ENCODE results near the gene RAB37.
A peak's percentile ranks its signal among the peaks of the same experiment; 100 is the strongest.

Gene RAB37

GRCh38 chr17:74750327-74751069, 13.4 kb downstream of the RAB37 start:
- DNase-seq = no peak
- Histone ChIP-seq H3K27me3 (replicated peaks) (no peaks in the 10 kb centered on the region), H3K4me3 (ENCODE audit: low read depth, low read length) (peak overlapping the region; percentile 69), H3K27ac (no peak overlapping the region), H3K36me3 (replicated peaks) (no peaks in the 10 kb centered on the region)
- in situ Hi-C loops (cut with HindIII; ENCODE audit: low pct_ligation_motif_present, low sequenced_read_pairs) = no loop called here
- TF ChIP-seq, protein P1, sequence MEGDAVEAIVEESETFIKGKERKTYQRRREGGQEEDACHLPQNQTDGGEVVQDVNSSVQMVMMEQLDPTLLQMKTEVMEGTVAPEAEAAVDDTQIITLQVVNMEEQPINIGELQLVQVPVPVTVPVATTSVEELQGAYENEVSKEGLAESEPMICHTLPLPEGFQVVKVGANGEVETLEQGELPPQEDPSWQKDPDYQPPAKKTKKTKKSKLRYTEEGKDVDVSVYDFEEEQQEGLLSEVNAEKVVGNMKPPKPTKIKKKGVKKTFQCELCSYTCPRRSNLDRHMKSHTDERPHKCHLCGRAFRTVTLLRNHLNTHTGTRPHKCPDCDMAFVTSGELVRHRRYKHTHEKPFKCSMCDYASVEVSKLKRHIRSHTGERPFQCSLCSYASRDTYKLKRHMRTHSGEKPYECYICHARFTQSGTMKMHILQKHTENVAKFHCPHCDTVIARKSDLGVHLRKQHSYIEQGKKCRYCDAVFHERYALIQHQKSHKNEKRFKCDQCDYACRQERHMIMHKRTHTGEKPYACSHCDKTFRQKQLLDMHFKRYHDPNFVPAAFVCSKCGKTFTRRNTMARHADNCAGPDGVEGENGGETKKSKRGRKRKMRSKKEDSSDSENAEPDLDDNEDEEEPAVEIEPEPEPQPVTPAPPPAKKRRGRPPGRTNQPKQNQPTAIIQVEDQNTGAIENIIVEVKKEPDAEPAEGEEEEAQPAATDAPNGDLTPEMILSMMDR (IDR thresholded peaks at IDR 0.05; ENCODE audit: low read depth, low read length, missing control alignments) = no peak

GRCh38 chr17:74752415-74752814, 15.4 kb downstream of the RAB37 start:
- H3K27ac ChIP-seq = no peak overlapping the region
- no peak overlapping the region for H3K4me3 ChIP-seq (ENCODE audit: low read depth, low read length)
- in situ Hi-C loops (cut with HindIII; ENCODE audit: low pct_ligation_motif_present, low sequenced_read_pairs) = no loop called here
- DNase-seq = no peak
- TF ChIP-seq, protein P1 (IDR thresholded peaks at IDR 0.05; ENCODE audit: low read depth, low read length, missing control alignments) = no peak
- H3K36me3 ChIP-seq (replicated peaks) = no peaks in the 10 kb centered on the region
- H3K27me3 ChIP-seq (replicated peaks) = no peaks in the 10 kb centered on the region

- no peak for DNase-seq
- TF ChIP-seq, protein P1 (IDR thresholded peaks at IDR 0.05; ENCODE audit: low read depth, low read length, missing control alignments) = no peak
- in situ Hi-C loops (cut with HindIII; ENCODE audit: low pct_ligation_motif_present, low sequenced_read_pairs) = no loop called here
- H3K36me3 ChIP-seq (replicated peaks) = no peaks in the 10 kb centered on the region
- no peak overlapping the region for H3K4me3 ChIP-seq (ENCODE audit: low read depth, low read length)
- no peaks in the 10 kb centered on the region for H3K27me3 ChIP-seq (replicated peaks)
- H3K27ac ChIP-seq = no peak overlapping the region
These were observed 15.9 kb downstream of the RAB37 start for GRCh38 chr17:74752822-74753401.

DNA sequence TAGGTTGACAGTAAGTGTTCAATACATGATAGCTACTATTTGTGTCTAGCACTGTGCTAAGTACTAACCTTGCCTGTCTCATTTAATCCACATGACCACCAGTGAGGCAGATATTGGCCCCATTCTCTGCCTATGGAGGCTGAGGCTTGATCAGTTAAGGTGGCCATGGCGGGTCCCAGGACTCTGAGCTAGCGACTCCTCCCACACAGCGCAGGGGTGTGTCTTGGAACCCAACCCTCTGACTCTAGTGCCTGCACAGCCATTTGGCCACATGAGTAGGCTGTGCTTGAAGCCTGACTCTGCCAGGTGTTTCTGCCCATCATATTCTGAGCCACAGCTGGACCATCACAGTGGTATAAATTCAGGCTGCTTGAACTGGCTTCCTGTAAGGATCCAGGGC, 17.8 kb downstream of the RAB37 start:
- Histone ChIP-seq H3K36me3 (replicated peaks) (no peaks in the 10 kb centered on the region), H3K4me3 (ENCODE audit: low read depth, low read length) (no peak overlapping the region), H3K27me3 (replicated peaks) (no peaks in the 10 kb centered on the region), H3K27ac (no peak overlapping the region)
- in situ Hi-C loops (cut with HindIII; ENCODE audit: low pct_ligation_motif_present, low sequenced_read_pairs) = no loop called here
- TF ChIP-seq, protein P1 (IDR thresholded peaks at IDR 0.05; ENCODE audit: low read depth, low read length, missing control alignments) = no peak
- DNase-seq = no peak

DNA sequence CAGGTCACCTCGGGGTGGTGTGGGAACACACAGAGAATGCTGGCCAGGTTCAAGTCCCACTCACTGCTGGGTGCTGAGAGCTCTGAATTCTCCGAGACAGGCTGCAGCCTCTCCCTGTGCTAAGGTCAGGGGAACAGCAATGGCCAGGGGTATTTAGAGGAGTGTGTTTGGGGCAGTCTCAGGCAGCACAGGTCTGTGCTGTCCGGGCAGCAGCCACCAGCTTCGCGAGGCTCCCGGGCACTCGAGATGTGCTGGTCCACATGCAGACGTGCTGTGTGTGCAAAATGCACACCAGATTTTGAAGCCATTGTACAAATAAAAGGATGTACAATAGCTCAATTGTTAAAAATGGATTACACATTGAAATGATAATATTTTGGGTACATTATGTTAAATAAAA, 18.5 kb downstream of the RAB37 start:
- no peak for DNase-seq
- in situ Hi-C loops (cut with HindIII; ENCODE audit: low pct_ligation_motif_present, low sequenced_read_pairs) = no loop called here
- Histone ChIP-seq H3K27ac (no peak overlapping the region), H3K36me3 (replicated peaks) (no peaks in the 10 kb centered on the region), H3K4me3 (ENCODE audit: low read depth, low read length) (no peak overlapping the region), H3K27me3 (replicated peaks) (no peaks in the 10 kb centered on the region)
- TF ChIP-seq, protein P1 (IDR thresholded peaks at IDR 0.05; ENCODE audit: low read depth, low read length, missing control alignments) = no peak
